Chondrocyte (in vitro differentiated cells): Measurements from ENCODE around the gene MCTP2. TPM values are rescaled to one million over a fixed set of nuclear protein-coding genes. Genes with fewer than 3 reads are reported as not detected.

Source experiments
- DNase-seq: peaks from one replicate; pipeline ENCODE4 v3.0.0; 2021; ENCODE audit warnings: mixed read lengths, low spot score
- H3K27ac Mint-ChIP-seq: one replicate; pipeline ENCODE4 v1.8.0; 2021; ENCODE audit warnings: mild to moderate bottlenecking, moderate library complexity, mixed read lengths; ENCODE audit not compliant: unreplicated experiment
- H3K27me3 Mint-ChIP-seq: 2 replicates; pipeline ENCODE4 v1.8.0; 2021; ENCODE audit warnings: low read depth, mixed read lengths
- H3K36me3 Mint-ChIP-seq: 2 replicates; pipeline ENCODE4 v1.8.0; 2021; ENCODE audit warnings: low read depth, mixed read lengths
- H3K4me1 Mint-ChIP-seq: 2 replicates; pipeline ENCODE4 v1.8.0; 2021; ENCODE audit warnings: low read depth, mild to moderate bottlenecking, mixed read lengths
- H3K4me3 Mint-ChIP-seq: one replicate; pipeline ENCODE4 v1.8.0; 2021; ENCODE audit warnings: mild to moderate bottlenecking, moderate library complexity, mixed read lengths; ENCODE audit not compliant: unreplicated experiment
- H3K9me3 Mint-ChIP-seq: 2 replicates; pipeline ENCODE4 v1.8.0; 2021; ENCODE audit warnings: low read depth, mixed read lengths
- CTCF ChIP-seq: fragments of 200-600 bp; sonication (generic); IDR thresholded peaks from 2 replicates; pipeline ENCODE4 v1.5.0; 2021; ENCODE audit warnings: antibody characterized with exemption, mild to moderate bottlenecking, moderate library complexity
- total RNA-seq: library from RNA; stranded (reverse); gene quantifications from 3 replicates; pipeline ENCODE4 v1.2.1, GENCODE V29; 2021

Gene MCTP2
- total RNA-seq, 1 donor from 2014 or later = 4.5 TPM

- H3K9me3 Mint-ChIP-seq = no peaks in the 10 kb centered on the region
- no peak for DNase-seq
- H3K27ac Mint-ChIP-seq = no peak overlapping the region
- peaks cover 4% of the 10 kb centered on the region for H3K27me3 Mint-ChIP-seq
- no peak overlapping the region for H3K4me3 Mint-ChIP-seq
- H3K36me3 Mint-ChIP-seq = peaks cover 2% of the 10 kb centered on the region
- H3K4me1 Mint-ChIP-seq = no peaks in the 10 kb centered on the region
- no peak for TF ChIP-seq CTCF
Measured at GRCh38 chr15:94370206-94370935, 139.0 kb downstream of the MCTP2 start.

- Mint-ChIP-seq H3K4me3 (no peak overlapping the region), H3K36me3 (peaks cover 2% of the 10 kb centered on the region), H3K4me1 (no peaks in the 10 kb centered on the region), H3K27me3 (peaks cover 4% of the 10 kb centered on the region), H3K27ac (no peak overlapping the region), H3K9me3 (no peaks in the 10 kb centered on the region)
- no peak for DNase-seq
- TF ChIP-seq CTCF = no peak
Measured at GRCh38 chr15:94370936-94371285, 139.6 kb downstream of the MCTP2 start.

GRCh38 chr15:94372821-94373220 lies 141.5 kb downstream of the MCTP2 start:
- H3K9me3 Mint-ChIP-seq = no peaks in the 10 kb centered on the region
- H3K4me3 Mint-ChIP-seq = no peak overlapping the region
- H3K27me3 Mint-ChIP-seq = no peaks in the 10 kb centered on the region
- no peaks in the 10 kb centered on the region for H3K4me1 Mint-ChIP-seq
- TF ChIP-seq CTCF = no peak
- no peak for DNase-seq
- H3K27ac Mint-ChIP-seq = no peak overlapping the region
- peaks cover 2% of the 10 kb centered on the region for H3K36me3 Mint-ChIP-seq

DNA sequence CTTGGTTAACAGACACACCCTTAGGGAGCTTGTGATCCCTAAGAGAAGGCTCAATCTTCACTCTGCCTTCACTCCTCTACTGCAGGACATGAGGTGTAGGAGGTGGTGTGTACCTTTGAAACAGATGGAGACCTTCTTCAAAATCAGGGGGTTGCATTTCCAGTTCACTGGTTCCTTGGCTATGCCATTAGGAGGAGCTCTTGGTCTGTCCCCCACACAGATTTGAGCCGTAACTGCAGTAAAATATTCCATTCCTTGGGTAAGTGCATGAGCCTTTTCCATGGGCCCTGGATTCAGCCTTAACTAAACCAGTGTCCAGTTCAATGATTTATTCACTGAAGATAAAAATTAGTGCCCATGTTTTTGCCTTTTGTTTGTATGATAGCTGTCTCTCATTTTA lies 144.6 kb downstream of the MCTP2 start:
- DNase-seq = no peak
- H3K9me3 Mint-ChIP-seq = no peaks in the 10 kb centered on the region
- no peak overlapping the region for H3K27ac Mint-ChIP-seq
- H3K4me3 Mint-ChIP-seq = no peak overlapping the region
- H3K36me3 Mint-ChIP-seq = no peaks in the 10 kb centered on the region
- TF ChIP-seq CTCF = no peak
- no peaks in the 10 kb centered on the region for H3K27me3 Mint-ChIP-seq
- H3K4me1 Mint-ChIP-seq = no peaks in the 10 kb centered on the region

GRCh38 chr15:94379986-94380385 lies 148.6 kb downstream of the MCTP2 start:
- H3K4me3 Mint-ChIP-seq = no peak overlapping the region
- DNase-seq = no peak
- H3K27ac Mint-ChIP-seq = no peak overlapping the region
- TF ChIP-seq CTCF = no peak
- no peaks in the 10 kb centered on the region for H3K4me1 Mint-ChIP-seq
- no peaks in the 10 kb centered on the region for H3K9me3 Mint-ChIP-seq
- H3K36me3 Mint-ChIP-seq = no peaks in the 10 kb centered on the region
- H3K27me3 Mint-ChIP-seq = no peaks in the 10 kb centered on the region
